Epithelial cell of proximal tubule (primary cell): ENCODE measurements around the gene LUZP1. TPM values are rescaled to one million over a fixed set of nuclear protein-coding genes. Genes with fewer than 3 reads are reported as not detected.

ENCODE experiments used
- DNase-seq: peaks from one replicate; pipeline ENCODE4 v3.0.0-alpha.2; 2011; ENCODE audit warnings: low read depth
- H3K4me3 ChIP-seq: 2 replicates; pipeline ENCODE4 v1.5.1; 2011; ENCODE audit warnings: low read depth, mild to moderate bottlenecking, low read length
- total RNA-seq: library from RNA; depleted of rRNA; stranded (reverse); fragments of >200 nt; gene quantifications from 2 replicates; pipeline ENCODE4 v1.2.3, GENCODE V29; 2015
- TF ChIP-seq, protein P1 (sequence below): conservative IDR thresholded peaks from 2 replicates; pipeline ENCODE4 v1.5.1; 2012; ENCODE audit warnings: low read depth, mild to moderate bottlenecking, low read length

LUZP1 gene
- total RNA-seq, 1 donor from 2014 or later: 17.6 TPM

DNA sequence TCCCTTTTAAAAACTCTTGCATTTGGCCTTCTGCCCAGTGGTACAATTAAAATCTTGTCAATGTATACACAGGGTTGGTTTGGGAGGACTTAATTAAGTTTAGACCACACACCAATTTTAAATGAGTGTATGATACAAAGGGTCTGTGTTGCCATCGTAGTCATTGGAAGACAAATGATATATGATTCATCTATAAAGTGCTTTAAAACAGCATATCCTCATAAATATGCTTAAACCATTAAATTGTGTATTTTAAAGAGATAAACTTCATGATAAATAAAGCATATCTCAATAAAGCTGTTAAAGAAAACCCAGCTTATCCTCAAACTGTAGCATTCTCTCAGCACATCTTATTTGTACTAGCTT, 69.5 kb downstream of the LUZP1 start:
- no peak overlapping the region for H3K4me3 ChIP-seq
- TF ChIP-seq, protein P1, sequence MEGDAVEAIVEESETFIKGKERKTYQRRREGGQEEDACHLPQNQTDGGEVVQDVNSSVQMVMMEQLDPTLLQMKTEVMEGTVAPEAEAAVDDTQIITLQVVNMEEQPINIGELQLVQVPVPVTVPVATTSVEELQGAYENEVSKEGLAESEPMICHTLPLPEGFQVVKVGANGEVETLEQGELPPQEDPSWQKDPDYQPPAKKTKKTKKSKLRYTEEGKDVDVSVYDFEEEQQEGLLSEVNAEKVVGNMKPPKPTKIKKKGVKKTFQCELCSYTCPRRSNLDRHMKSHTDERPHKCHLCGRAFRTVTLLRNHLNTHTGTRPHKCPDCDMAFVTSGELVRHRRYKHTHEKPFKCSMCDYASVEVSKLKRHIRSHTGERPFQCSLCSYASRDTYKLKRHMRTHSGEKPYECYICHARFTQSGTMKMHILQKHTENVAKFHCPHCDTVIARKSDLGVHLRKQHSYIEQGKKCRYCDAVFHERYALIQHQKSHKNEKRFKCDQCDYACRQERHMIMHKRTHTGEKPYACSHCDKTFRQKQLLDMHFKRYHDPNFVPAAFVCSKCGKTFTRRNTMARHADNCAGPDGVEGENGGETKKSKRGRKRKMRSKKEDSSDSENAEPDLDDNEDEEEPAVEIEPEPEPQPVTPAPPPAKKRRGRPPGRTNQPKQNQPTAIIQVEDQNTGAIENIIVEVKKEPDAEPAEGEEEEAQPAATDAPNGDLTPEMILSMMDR: no peak
- DNase-seq: no peak

DNA sequence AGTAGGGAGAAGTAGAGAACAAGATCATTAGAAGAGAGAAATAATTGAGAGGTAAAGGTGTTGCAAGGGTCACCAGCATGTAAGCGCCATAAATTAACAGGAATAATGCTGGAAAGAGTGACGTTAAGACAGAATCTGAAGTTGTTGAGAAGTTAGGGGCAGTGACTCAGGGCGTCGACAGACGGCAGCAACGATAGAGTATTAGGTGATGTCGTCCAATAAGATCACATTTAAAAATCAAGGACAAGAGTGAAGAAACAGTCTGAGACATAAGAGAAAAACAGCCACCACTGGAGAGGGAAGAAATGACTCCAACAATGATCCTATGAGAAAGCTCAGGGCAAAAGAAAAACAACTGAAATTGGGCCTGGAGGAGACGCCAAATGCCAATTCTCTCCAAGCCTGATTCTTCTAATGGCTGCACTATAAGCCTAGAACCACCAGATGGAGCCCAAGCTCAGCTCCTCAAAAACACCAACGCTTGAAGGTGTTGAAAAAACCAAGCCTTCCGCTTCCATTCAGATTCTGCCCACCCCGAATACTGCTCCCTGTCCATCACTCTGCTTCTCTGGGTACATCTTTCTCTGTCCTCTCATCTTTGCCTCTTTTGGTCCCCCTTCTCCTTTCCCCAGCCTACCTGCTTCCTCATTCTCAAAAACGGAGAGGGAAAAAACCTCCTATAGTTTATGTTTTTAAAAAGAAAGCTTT, 70.0 kb downstream of the LUZP1 start:
- no peak for DNase-seq
- TF ChIP-seq, protein P1: peak; percentile 100

DNA sequence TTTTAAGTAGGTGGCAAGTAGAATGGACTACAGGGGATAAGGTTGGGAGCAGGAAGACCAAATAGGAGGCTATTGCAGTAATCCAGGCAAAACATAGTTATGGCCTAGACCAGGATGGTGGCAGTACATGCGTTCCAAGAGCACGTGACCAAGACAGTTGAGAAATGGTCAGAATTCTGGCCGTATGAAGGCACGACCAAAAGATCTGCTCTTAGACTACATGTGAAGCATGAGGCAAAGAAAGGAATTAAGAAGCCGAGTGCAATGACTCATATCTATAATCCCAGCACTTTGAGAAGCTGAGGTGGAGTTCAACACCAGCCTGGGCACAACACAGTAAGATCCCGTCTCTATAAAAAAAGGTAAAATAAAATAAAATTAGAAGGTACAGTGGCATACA, 71.3 kb downstream of the LUZP1 start:
- DNase-seq: no peak
- TF ChIP-seq, protein P1: no peak
- no peak overlapping the region for H3K4me3 ChIP-seq

More for the DNA sequence above, 70.0 kb downstream of the LUZP1 start:
- H3K4me3 ChIP-seq: no peak overlapping the region

DNA sequence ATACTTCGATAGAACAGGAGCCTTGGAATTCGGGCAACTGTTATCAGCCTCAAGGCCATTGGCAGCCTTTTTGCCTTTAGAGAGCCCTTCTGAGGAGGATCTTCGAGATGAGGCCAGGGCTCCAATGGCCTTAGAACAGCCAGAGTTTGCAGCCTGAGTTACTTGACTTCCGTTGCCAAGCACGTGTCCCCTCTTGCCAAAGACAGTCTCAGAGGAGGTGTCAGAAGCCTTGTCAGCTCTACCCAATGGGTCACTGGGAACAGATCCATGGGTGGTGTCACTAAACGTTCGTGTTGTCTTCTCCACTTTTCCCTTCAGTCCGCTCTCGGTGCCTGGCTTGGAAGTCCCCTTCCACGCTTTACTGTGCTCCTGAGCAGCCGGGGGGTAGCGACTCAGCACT, 76.2 kb downstream of the LUZP1 start:
- no peak for DNase-seq
- TF ChIP-seq, protein P1: no peak
- H3K4me3 ChIP-seq: no peak overlapping the region

DNA sequence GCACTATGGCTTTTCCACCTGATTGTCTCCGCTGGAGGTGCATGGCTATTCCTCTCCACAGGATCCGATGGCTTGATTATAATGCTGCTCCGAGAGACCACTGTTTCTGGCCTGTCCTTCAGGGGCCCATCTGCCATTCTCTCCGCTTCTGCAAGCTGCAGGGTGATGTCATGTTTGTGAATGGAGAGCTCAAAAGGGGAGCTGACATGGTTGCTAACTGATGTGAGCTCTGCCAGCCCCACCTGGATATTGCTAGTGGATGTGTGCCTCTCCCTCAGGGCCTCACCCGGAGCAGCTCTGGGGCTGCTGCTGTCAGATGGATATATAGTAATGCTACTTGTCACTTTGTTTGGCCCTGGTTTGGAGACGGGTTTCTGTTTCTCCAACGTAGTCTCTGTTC, 77.1 kb downstream of the LUZP1 start:
- H3K4me3 ChIP-seq: no peak overlapping the region
- DNase-seq: no peak
- TF ChIP-seq, protein P1: no peak

DNA sequence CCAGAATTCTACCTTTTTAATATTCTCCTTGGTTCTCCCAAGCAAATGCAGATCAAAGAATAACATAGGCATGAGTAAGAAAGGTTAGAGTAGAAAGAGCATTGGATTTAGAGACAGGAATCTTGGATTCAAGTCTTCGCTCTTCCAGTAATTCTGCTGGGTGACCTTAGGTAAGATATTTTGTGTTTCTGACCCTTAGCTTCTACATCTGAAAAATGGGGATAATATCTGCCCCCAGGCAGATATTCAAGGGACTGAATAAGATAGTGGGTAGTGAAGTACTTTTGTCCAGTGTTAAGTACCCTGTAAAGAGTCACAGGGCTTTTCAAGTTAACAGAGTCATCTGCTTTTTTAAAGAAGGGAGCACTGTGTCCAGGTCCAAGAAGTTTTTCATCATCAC, 78.6 kb downstream of the LUZP1 start:
- no peak for DNase-seq
- H3K4me3 ChIP-seq: no peak overlapping the region
- TF ChIP-seq, protein P1: no peak

DNA sequence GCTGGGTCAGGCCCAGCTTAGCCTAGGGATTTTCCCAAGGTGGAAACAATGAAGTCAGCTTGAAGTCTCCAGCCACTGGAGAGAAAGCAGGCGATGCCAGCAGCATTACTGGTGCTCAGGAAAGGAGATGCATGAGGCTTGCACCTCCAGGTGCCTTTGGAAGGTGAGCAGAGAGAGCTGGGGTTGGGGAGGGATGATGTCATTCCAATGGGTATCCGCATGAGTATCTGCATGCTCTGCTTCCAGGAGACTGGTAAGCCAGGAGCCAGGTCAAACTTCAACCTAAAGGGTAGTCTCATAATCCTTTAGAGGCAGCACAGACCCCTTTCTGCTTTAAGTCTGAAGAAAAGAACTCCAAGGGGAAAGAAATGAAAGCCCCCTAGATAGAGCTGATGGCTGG, 80.6 kb downstream of the LUZP1 start:
- TF ChIP-seq, protein P1: no peak
- H3K4me3 ChIP-seq: no peak overlapping the region

More for the DNA sequence above, 80.6 kb downstream of the LUZP1 start:
- no peak for DNase-seq
